Astrocyte of the cerebellum (primary cell): ENCODE measurements around the gene PAN2.
A peak's percentile ranks its signal among the peaks of the same experiment; 100 is the strongest.
"Not testable (repeated sequence)": the region's sequence is repeated elsewhere in the genome, so short reads cannot be mapped to it uniquely, and the experiment has no call there.

Experiments
- DNase-seq: peaks from one replicate; pipeline ENCODE4 v3.0.0-alpha.2; 2011; ENCODE audit warnings: low read depth
- H3K4me3 ChIP-seq: 2 replicates; pipeline ENCODE4 v1.5.1; 2011; ENCODE audit warnings: mild to moderate bottlenecking, low read depth, low read length, moderate library complexity
- in situ Hi-C: cut with HindIII; loops from 2 replicates; pipeline ENCODE4 v1.10.0; 2017; ENCODE audit warnings: low sequenced_read_pairs
- TF ChIP-seq, protein P1 (sequence below): IDR thresholded peaks from 2 replicates; pipeline ENCODE4 v1.5.1; 2012; ENCODE audit warnings: low read length, low read depth, moderate library complexity, mild to moderate bottlenecking; ENCODE audit errors: missing control alignments

Gene PAN2

GRCh38 chr12:56359851-56360767 is 26.3 kb upstream of the PAN2 start, which contains the start of gene STAT2:
TSS of gene STAT2 (minus strand) at chr12:56360107. CDS start at chr12:56356571, 3,536 bp downstream.
- in situ Hi-C loops = loop anchor here (25.0 kb wide), 1 partner anchor 102 kb away; the partner anchor contains the start of genes MIP and SPRYD4
- DNase-seq = peak; percentile 100
- peak within 1 kb of the TSS; percentile 87 for H3K4me3 ChIP-seq
- TF ChIP-seq, protein P1, sequence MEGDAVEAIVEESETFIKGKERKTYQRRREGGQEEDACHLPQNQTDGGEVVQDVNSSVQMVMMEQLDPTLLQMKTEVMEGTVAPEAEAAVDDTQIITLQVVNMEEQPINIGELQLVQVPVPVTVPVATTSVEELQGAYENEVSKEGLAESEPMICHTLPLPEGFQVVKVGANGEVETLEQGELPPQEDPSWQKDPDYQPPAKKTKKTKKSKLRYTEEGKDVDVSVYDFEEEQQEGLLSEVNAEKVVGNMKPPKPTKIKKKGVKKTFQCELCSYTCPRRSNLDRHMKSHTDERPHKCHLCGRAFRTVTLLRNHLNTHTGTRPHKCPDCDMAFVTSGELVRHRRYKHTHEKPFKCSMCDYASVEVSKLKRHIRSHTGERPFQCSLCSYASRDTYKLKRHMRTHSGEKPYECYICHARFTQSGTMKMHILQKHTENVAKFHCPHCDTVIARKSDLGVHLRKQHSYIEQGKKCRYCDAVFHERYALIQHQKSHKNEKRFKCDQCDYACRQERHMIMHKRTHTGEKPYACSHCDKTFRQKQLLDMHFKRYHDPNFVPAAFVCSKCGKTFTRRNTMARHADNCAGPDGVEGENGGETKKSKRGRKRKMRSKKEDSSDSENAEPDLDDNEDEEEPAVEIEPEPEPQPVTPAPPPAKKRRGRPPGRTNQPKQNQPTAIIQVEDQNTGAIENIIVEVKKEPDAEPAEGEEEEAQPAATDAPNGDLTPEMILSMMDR = no peak

DNA sequence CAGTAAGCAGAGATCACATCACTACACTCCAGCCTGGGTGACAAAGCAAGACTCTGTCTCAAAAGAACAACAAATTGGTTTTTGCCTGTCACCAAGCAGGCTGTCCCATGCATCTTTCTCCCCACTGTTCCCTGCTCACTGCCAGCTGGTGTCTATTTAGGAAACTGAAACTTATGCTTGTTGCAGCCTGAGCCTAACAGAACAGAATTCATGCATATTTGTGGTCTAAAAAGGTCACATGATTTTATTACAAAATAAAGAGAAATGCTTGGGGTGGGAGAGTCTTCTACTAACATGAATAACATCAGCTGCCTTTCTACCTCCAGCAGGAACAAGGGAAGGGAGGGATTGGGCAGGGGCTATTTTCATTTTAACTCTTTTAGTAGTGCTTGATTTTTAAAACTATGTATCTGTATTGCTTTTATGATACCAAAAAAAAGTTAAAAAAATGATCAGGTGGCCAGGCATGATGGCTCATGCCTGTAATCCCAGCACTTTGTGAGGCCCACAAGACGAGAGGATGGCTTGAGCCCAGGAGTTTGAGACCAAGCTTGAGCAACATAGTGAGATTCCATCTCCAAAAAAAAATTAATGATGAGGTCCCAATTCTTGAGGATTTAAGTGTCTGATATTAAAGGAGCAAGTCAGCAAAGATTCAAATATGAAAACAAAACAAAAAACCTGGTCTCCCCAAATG is 25.2 kb upstream of the PAN2 start:
- in situ Hi-C loops = loop anchor here (25.0 kb wide), 1 partner anchor 103 kb away; the partner anchor contains the start of genes MIP and SPRYD4
- peak overlapping the region; percentile 87 for H3K4me3 ChIP-seq
- TF ChIP-seq, protein P1 = no peak
- peak; percentile 65 for DNase-seq

GRCh38 chr12:56351325-56351724 is 17.5 kb upstream of the PAN2 start:
- TF ChIP-seq, protein P1 = no peak
- in situ Hi-C loops = loop anchor here (25.0 kb wide), 1 partner anchor 111 kb away; the partner anchor contains the start of genes MIP and SPRYD4
- no peak for DNase-seq
- no peak overlapping the region for H3K4me3 ChIP-seq

DNA sequence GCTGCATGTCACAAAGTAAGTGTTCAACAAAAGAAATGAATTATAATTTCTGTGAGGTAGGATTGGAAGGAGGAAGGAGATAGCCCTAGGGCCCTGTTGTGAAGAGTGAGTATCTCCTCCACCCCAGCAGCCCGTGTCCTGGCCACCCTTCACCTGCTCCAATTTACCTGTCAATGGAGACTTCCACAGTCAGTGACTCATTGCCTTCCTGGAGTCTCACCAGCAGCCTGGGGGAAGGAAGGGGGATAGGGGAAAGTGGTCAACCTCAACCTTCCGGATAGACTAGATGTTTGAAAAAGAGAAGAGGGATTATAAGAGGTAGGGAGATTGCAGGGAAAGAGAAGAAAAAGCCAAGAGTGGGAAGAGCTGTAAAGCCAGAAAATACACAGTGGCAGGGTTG is 16.9 kb upstream of the PAN2 start:
- H3K4me3 ChIP-seq = no peak overlapping the region
- in situ Hi-C loops = loop anchor here (25.0 kb wide), 1 partner anchor 112 kb away; the partner anchor contains the start of genes MIP and SPRYD4
- TF ChIP-seq, protein P1 = no peak
- no peak for DNase-seq

DNA sequence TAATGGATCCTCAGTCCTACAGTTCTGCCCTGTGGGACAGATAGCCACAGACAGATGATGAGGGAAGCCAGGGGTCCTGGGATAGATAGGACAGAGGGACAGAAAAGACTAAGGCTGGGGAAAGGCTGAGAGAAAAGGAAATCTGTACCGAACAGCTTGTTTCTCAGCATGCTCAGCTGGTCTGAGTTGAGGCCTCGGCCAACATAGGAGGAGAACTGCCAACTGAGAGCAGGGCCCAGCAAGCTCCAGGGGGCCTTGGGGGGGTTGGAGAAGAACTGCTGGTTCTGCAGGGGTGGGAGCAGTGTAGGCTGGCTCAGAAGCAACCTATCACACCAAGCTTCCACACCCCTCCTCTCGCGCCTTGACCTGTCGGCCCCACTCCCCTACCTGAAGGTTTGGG is 15.0 kb upstream of the PAN2 start:
- no peak overlapping the region for H3K4me3 ChIP-seq
- TF ChIP-seq, protein P1 = no peak
- in situ Hi-C loops = no loop called here
- DNase-seq = no peak

- in situ Hi-C loops = not testable (repeated sequence)
Measured at GRCh38 chr12:56347255-56347654, 13.5 kb upstream of the PAN2 start.

More at GRCh38 chr12:56347255-56347654, 13.5 kb upstream of the PAN2 start:
- H3K4me3 ChIP-seq, DNase-seq: not testable (repeated sequence)
